ENCODE measurements around the gene CACNA1C.
"Not testable (repeated sequence)": the region's sequence is repeated elsewhere in the genome, so short reads cannot be mapped to it uniquely, and the experiment has no call there.

The CACNA1C gene

GRCh38 chr12:2113119-2113912 lies 60.5 kb downstream of the CACNA1C start:
- DNase-seq: no peak

- DNase-seq: no peak
Observed at GRCh38 chr12:2114071-2114470, 61.3 kb downstream of the CACNA1C start.

- no peak for DNase-seq
Observed at GRCh38 chr12:2115101-2115845, 62.5 kb downstream of the CACNA1C start.

DNA sequence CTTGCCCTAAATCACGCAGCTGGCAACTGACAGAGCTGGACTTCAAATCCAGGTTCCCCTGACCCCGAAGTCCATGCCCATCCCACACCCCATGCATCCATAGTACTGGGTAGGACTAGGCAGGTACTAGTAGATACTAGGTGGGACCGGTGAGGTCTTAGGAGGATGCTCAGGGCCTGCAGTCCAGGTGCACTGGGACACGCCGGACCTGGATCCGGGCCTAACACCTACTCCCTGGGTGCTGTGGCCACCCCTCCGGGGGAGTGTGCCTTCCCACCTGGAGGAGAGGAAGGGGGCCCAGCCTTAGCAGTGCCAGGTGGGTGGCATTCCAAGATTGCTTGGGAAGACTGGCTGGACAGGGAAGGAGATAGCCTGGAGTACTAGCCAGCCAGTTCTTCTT lies 64.8 kb downstream of the CACNA1C start:
- no peak for DNase-seq

DNA sequence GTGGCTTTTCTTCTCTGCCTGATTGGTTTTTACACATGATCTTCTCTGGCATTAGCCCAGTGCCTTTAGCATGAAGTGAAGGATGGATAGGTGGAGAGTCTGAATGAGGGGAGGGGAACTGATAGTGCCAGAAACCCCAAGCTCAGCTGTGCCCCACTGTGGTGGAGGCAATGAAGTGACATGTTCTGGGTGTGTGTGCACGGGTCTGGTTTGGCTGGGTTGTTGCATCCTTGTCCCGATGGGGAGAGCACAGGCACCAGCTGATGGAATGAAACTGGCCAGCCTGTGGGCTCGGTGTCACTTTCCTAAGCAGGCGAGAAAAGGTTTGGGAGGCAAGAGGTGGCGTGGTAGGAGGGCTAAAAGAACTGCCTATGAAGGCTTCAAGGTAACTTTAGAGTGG lies 65.3 kb downstream of the CACNA1C start:
- DNase-seq: no peak

DNA sequence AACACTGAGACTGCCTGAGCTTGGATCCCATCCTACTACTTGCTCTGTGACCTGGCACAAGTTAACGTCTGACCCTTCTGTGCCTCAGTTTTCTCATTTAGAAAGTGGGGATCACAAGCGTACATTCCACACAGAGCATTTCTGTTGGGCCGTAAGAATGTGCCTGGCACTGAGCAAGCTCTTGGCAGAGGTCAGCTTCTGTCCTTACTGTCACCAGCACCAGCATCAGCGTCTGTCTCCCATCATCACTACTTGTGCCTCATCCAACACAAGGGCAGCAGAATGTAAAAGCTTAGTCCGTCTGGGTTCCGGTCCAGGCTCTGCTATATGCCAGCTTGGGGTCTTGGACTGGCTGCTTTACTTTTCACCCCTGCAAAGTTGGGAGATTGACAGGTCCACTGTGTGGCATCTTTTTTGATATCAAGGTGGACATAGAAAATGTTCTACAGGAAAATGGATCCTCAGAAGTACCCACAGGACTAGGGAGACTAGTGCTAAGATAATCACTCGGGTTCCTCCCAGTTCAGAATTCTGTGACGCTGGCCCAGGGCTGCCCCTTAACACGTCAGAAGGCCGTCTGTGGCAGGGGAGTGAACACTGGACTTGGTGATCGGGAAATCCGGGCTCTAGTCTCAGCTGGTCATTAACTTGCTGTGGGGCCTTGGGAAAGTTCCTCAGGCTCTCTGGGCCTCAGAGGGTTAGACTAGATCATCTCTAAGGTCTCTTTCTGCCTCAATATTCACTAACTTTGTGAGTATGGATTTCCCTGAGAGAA lies 65.9 kb downstream of the CACNA1C start:
- no peak for DNase-seq

DNA sequence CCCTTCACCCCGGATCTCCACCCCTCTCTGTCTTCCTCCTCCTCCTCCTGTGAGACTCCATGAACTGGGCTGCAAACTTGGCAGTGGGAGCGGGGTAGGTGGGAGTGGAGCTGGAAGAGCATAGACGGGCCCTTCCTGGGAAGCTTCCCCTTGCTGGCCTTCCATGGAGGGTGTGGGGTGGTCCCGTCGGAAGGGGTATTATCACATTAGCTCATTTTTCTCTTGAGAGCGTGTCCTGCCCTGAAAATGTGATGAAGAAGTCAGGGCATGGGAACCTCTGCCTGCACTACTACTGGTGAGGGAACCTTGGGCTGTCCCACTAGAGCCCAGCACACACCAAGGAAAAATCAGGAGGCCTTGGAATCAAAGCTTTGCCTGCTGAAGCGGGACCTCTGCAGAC lies 66.5 kb downstream of the CACNA1C start:
- DNase-seq: no peak

DNA sequence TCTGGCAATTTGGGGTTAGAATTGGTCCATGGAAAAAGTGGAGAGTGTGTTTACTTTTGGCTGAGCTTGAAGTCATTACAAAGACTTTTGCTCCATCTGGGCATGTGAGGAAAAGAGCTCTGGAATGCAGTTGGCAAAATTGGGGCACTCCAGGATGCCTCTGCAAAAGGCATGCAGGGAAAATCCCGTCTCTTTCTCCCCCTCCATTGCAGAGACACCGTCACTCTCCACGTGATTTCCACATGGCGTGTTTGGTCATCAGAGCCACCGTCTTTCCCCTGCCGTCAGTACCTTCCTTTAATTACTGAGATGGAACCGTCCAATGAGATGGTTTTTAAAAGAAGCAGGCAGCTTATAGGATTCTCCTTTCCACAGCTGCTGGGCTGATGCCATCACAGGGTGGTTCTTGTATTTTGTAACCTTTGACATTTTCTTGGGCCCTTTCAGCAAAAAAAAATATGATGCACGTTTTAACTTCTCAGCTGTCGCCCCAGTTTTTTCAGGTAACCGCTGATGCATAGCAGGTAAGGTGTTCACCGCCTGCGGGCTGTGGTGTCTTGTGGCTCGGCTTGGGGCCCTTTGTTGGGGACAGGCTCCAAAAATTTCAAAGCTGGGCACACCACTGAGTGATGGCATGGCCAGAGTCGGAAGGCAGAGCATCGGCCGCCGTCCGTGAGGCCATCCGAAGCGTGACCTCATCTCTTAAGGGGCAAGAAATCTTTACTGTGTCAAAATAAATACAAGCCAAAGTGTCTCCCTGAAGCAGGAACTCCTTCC lies 68.4 kb downstream of the CACNA1C start:
- no peak for DNase-seq

GRCh38 chr12:2124466-2125023 lies 71.8 kb downstream of the CACNA1C start:
- no peak for DNase-seq

DNA sequence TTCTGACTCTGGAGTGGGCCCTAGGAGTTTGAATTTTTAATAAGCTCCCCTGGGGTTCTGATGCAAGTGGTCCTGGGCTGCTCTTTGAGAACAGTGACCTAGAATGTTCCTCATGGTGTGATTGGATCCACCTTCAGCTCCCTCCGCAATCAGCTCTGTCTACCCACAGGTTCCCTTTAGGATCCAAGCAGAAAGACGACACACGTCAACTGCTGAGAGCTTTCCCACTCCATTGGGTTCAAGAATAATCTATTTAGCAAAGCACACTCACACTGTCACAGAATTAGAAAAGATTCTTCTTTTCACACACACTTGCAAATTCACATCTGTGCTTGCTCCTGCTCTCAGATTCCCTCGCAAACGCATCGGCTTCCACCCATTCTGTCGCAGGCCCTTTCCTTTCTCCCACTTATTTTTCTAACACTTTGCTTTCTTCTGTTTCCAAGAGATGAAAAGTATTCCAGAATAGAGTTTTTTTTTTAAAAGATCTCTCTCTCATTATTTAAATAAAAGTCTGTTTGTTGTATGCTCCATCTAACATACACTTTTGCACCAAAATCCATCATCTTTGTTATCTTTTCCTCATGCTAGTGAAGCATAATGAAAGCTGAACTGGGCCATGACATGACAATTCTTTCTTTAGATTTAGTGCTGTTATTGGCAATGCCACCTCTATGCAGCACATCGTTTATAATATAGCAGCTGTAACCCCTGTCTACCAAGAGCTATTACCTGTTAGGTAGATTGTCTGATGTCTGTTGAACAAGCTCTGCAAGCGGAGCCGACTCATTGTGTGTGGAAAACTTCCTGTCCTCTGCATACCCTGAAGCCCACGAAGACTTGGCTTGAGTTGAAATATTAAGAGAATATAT lies 73.1 kb downstream of the CACNA1C start:
- no peak for DNase-seq

- DNase-seq: no peak
Observed at GRCh38 chr12:2126676-2127406, 74.1 kb downstream of the CACNA1C start.

GRCh38 chr12:2129076-2129475 lies 76.3 kb downstream of the CACNA1C start:
- DNase-seq: no peak

DNA sequence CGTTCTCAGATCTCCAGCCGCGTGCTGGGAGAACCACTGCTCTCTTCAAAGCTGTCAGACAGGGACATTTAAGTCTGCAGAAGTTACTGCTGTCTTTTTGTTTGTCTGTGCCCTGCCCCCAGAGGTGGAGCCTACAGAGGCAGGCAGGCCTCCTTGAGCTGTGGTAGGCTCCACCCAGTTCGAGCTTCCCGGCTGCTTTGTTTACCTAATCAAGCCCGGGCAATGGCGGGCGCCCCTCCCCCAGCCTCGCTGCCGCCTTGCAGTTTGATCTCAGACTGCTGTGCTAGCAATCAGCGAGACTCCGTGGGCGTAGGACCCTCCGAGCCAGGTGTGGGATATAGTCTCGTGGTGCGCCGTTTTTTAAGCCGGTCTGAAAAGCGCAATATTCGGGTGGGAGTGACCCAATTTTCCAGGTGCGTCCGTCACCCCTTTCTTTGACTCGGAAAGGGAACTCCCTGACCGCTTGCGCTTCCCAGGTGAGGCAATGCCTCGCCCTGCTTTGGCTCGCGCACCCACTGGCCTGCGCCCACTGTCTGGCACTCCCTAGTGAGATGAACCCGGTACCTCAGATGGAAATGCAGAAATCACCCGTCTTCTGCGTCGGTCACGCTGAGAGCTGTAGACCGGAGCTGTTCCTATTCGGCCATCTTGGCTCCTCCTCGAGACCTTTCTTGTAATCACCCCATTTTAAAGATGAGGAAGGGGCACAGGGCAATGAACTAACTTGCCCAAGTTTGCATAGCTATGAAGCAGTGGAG lies 83.1 kb downstream of the CACNA1C start:
- DNase-seq: not testable (repeated sequence)

DNA sequence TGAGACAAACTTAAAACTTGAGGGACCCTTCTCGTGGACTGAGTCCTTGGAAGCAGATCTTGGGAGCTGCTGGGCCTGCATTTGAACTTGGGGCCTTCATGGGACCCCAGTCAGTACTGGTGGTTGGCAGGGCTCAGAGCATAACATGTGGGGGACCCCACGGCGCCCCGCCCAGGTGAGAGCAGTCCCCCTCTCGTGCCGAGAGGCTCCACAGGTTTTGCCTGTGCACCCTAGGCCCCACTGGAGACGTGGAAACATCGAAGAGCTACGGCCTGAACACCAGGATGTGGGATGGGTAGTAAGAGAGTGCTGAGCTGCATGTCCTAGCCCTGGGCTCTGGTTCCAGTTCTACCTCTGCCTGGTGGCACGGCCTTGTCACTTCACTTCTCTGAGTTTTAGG lies 84.1 kb downstream of the CACNA1C start:
- DNase-seq: no peak

DNA sequence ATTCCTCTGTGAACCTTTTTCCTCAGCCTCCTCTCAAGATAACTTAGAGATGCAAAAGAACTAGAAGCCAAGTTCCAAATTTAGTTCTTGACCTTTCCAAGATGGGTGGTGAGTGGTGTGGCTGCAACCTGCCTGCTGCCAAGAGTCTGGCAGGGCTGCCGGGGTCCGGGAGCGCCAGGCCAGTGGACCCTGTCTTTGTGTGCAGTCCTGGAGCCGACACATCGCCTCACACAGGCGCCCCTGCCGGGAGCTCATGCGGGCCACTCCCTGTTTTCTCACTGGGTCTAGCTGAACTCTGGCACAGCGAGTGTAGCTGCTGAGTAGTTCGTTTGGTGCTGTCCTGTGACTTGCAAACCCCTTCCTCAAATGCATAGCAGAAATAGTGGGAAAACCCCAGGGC lies 84.9 kb downstream of the CACNA1C start:
- DNase-seq: no peak

DNA sequence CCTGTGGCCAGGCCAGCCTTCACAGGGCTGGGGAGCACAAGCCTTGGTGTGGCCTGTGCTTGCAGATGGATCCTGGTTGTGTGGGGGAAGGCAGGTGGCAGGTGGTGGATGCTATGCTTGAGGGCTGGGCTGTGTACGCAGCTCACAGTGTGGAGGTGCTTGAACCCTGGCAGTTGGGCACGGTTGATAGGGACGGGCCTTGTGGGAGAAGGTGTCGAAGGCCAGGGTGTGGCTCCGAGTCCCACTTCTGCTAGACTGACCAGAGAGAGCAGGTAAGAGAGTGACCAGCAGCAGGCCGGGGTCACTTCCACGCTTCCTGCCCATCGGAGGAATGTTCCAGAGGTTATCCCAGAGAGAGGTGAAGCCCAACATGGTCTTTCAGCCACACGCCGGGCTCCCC lies 85.5 kb downstream of the CACNA1C start:
- no peak for DNase-seq

GRCh38 chr12:2138871-2139308 lies 86.1 kb downstream of the CACNA1C start:
- no peak for DNase-seq

GRCh38 chr12:2139651-2140050 lies 86.9 kb downstream of the CACNA1C start:
- no peak for DNase-seq

GRCh38 chr12:2140858-2141519 lies 88.2 kb downstream of the CACNA1C start:
- DNase-seq: no peak
